ENCODE results near the gene ASTN2.

ASTN2 gene

GRCh38 chr9:117413346-117414219 is 1.3 kb downstream of the ASTN2 start:
- DNase-seq: no peak

GRCh38 chr9:117412841-117413240 is 2.0 kb downstream of the ASTN2 start:
- DNase-seq: no peak

- no peak for DNase-seq
Observed at GRCh38 chr9:117412006-117412715, 2.7 kb downstream of the ASTN2 start.

GRCh38 chr9:117411547-117411946 is 3.3 kb downstream of the ASTN2 start:
- no peak for DNase-seq

GRCh38 chr9:117409321-117409720 is 5.5 kb downstream of the ASTN2 start:
- no peak for DNase-seq

- DNase-seq: no peak
Observed at GRCh38 chr9:117407436-117408022, 7.3 kb downstream of the ASTN2 start.

- DNase-seq: no peak
Observed at GRCh38 chr9:117405950-117406705, 8.7 kb downstream of the ASTN2 start.

- DNase-seq: no peak
Observed at GRCh38 chr9:117403848-117404247, 11.0 kb downstream of the ASTN2 start.

- DNase-seq: no peak
Observed at GRCh38 chr9:117403403-117403811, 11.4 kb downstream of the ASTN2 start.

- DNase-seq: no peak
Observed at GRCh38 chr9:117400171-117400570, 14.7 kb downstream of the ASTN2 start.

GRCh38 chr9:117395151-117395650 is 19.7 kb downstream of the ASTN2 start:
- DNase-seq: no peak

- no peak for DNase-seq
Observed at GRCh38 chr9:117394655-117395054, 20.2 kb downstream of the ASTN2 start.

- DNase-seq: no peak
Observed at GRCh38 chr9:117392992-117393391, 21.9 kb downstream of the ASTN2 start.

- DNase-seq: no peak
Observed at GRCh38 chr9:117387422-117387821, 27.4 kb downstream of the ASTN2 start.

- DNase-seq: no peak
Observed at GRCh38 chr9:117379341-117379740, 35.5 kb downstream of the ASTN2 start.

- DNase-seq: no peak
Observed at GRCh38 chr9:117377046-117377445, 37.8 kb downstream of the ASTN2 start.

GRCh38 chr9:117375956-117376355 is 38.9 kb downstream of the ASTN2 start:
- no peak for DNase-seq

- no peak for DNase-seq
Observed at GRCh38 chr9:117374076-117374725, 40.7 kb downstream of the ASTN2 start.

- DNase-seq: no peak
Observed at GRCh38 chr9:117368684-117369230, 46.1 kb downstream of the ASTN2 start.

GRCh38 chr9:117365438-117365837 is 49.4 kb downstream of the ASTN2 start:
- no peak for DNase-seq

- no peak for DNase-seq
Observed at GRCh38 chr9:117363006-117363405, 51.9 kb downstream of the ASTN2 start.

- DNase-seq: no peak
Observed at GRCh38 chr9:117359910-117360309, 54.9 kb downstream of the ASTN2 start.

Data from stimulated activated CD4-positive, alpha-beta T cell treated with anti-CD3 and anti-CD28 coated beads, Interleukin-4, amount 100 ng/mL, for 4 hours (primary cell).